ENCODE results near the gene MDN1. TPM values are rescaled to one million over a fixed set of nuclear protein-coding genes. Genes with fewer than 3 reads are reported as not detected.

Gene MDN1, protein sequence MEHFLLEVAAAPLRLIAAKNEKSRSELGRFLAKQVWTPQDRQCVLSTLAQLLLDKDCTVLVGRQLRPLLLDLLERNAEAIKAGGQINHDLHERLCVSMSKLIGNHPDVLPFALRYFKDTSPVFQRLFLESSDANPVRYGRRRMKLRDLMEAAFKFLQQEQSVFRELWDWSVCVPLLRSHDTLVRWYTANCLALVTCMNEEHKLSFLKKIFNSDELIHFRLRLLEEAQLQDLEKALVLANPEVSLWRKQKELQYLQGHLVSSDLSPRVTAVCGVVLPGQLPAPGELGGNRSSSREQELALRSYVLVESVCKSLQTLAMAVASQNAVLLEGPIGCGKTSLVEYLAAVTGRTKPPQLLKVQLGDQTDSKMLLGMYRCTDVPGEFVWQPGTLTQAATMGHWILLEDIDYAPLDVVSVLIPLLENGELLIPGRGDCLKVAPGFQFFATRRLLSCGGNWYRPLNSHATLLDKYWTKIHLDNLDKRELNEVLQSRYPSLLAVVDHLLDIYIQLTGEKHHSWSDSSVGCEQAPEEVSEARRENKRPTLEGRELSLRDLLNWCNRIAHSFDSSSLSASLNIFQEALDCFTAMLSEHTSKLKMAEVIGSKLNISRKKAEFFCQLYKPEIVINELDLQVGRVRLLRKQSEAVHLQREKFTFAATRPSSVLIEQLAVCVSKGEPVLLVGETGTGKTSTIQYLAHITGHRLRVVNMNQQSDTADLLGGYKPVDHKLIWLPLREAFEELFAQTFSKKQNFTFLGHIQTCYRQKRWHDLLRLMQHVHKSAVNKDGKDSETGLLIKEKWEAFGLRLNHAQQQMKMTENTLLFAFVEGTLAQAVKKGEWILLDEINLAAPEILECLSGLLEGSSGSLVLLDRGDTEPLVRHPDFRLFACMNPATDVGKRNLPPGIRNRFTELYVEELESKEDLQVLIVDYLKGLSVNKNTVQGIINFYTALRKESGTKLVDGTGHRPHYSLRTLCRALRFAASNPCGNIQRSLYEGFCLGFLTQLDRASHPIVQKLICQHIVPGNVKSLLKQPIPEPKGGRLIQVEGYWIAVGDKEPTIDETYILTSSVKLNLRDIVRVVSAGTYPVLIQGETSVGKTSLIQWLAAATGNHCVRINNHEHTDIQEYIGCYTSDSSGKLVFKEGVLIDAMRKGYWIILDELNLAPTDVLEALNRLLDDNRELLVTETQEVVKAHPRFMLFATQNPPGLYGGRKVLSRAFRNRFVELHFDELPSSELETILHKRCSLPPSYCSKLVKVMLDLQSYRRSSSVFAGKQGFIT (N-terminal part only)
- total RNA-seq: 5.6 and 12.7 TPM in 2 replicates

DNA sequence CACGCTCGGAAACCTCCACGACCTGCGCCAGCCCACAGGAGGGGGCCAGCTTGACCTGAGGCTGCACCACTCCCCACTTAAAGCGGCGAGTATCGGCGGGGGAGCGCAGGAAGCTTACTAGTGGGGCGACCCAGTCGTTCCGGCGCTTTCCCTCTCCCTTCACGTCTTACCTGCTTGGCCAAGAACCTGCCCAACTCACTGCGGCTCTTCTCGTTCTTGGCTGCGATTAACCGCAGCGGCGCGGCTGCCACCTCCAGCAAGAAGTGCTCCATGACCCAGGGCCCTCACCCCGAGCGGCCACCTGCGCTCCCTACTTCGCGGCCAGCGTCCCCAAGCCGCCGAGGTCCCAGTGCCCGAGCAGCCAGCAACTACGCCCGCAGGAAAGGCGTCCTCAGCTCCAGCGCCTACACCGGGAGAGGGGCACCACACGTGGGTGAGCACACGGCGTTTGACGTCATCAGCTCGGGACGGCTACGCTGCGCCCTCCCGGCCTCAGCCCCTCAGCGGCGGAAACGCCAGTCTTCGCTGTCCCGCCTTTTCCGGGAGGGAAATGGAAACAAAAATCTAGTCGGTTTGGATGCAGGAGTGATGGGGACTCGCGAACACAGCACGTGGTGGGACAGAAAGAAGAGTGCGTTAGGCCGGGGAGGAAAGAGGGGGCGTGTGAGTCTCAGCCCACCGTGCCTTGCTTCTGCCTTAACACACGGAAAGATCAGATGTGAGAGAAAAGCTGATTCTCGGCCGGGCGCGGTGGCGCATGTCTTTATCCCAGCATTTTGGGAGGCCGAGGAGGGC is at the start of gene MDN1:
TSS of gene MDN1 (minus strand) at position 459 of the 795 bp plus-strand sequence. CDS start at position 272, 187 bp downstream.

DNA sequence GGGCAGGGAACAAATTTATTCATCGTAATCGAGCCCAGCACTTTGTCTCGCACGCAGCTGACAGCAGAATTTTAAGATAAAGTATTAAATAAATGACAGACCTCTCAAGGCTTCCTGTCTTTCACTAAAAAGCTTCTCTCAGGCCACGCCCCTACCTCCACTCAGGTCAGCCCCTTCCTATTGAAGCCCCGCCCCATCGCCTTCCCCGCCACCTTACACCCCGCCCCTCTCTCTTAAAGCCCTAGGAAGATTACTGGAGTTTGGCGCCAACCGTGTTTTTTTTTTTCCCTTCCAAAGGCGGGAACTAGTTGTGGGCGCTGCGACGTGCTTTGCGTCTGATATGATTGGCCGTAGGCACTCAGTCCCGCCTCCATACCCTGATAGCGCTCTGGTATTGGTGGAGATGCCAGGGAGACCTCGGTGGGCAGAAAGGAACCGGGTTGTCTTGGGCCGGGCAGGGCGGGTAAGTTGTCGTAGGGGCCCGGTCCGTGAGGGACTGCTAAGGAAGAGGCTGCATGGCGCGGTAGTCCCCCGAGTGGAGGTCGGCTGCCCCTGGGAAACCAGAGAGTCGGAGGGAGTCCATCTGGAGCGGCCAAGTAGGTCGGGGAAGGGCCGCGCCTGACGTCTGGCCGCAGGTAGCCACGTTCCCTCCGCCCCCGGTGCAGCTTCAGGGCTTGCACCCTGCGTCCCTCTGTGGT is 10.0 kb upstream of the MDN1 start, which contains the start of gene CASP8AP2:
TSS of gene CASP8AP2 (plus strand) at position 409 of the 698 bp plus-strand sequence.

DNA sequence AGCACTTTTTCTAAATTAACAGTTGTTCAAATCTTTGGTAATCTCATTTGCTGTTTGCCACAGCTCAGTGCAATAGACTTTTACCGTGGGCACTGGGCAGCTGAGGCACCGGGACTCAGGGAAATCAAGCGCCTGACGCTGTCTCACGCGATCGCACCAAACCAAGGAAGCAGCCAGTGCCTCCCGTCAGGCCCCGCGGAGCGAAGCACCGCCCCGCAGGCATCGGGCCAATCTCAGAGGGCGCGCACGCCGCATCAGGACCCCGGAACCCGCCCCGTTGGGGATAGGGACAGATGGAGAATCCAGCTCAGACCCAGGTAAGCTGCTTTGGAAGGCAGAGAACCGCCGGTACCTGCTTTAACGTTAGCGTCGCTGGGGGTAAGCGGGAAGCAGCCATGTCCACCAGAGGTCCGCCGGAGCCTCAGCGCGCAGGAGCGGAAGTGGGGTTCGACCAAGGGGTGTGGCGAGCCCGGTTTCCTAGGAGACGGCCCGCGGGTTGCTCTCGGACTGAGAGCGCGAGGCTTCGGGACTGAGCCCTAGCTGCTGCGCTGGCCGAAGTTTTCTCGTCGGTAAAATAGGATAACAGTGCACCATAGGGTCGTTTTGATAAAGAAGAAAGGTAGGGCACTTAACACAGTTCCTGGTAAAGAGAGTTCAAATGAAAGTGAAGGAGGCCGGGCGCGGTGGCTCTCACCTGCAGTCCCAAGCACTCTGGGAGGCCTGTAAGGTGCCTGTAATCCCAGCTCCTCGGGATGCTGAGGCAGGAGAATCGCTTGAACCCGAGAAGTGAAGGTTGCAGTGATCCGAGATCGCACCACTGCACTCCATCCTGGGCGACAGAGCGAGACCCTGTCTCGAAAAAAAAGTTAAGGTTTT is 181.0 kb downstream of the MDN1 start, which contains the start of gene LYRM2:
TSS of gene LYRM2 (minus strand) at position 428 of the 876 bp plus-strand sequence. CDS start at position 397, 31 bp downstream.

Other genes with a start within 250 kb of the MDN1 start
- 15.4 and 18.8 TPM in 2 replicates for gene LYRM2, start 181.0 kb downstream of the MDN1 start, total RNA-seq
- gene CASP8AP2, start 10.1 kb upstream of the MDN1 start, total RNA-seq: 7.2 and 14.4 TPM in 2 replicates
- 0.13 TPM in 1 of 2 replicates, not detected in the other for gene GJA10, start 74.7 kb upstream of the MDN1 start, total RNA-seq

Measured in epithelial cell of alveolus of lung (primary cell).